Measurements from ENCODE around the gene CD44.

The CD44 gene

DNA sequence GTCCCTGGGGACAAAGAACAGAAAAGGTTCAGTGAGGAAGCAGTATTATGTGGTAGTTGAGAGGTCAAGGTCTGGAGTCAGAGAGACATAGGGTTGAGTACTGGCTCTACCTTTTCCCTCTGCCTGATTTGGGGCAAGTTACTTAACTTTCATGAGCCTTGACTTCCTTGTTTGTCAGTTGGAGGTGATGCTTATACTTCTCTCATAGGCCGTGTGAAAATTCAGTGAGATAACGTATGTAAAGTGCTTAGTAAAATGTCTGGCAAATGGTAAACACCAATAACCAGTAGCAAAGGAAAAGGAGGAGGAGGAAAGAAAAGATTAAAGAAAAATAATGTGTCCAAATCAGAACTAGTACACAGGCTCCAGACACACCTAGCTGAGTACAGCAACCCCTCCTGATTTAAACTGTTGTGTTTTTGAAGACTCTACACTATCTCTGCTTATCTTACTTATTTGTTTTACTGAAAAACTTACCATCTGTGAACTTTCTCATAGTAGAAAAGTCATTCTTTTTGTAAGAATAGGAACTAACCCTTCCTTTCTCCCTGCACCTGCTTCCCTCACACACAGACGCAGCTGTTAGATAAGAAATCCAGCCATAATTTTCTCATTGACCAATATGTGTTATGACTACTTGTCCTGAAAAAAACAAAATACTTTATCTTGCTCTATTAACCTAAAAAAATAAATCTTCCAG lies 126.9 kb downstream of the CD44 start:
- H3K27me3 ChIP-seq (ENCODE audit: insufficient read depth, poor library complexity, severe bottlenecking) = no peaks in the 10 kb centered on the region
- no peaks in the 10 kb centered on the region for H3K9me3 ChIP-seq (ENCODE audit: severe bottlenecking)
- no peak overlapping the region for H3K27ac ChIP-seq (ENCODE audit: poor library complexity, severe bottlenecking)
- H3K4me1 ChIP-seq (ENCODE audit: insufficient read depth, poor library complexity, severe bottlenecking) = peaks cover 2% of the 10 kb centered on the region
- no peak overlapping the region for H3K4me3 ChIP-seq (ENCODE audit: severe bottlenecking)
- DNase-seq (ENCODE audit: low spot score) (no peak), ATAC-seq (ENCODE audit: low read depth) (no peak)
- TF ChIP-seq, protein P1, sequence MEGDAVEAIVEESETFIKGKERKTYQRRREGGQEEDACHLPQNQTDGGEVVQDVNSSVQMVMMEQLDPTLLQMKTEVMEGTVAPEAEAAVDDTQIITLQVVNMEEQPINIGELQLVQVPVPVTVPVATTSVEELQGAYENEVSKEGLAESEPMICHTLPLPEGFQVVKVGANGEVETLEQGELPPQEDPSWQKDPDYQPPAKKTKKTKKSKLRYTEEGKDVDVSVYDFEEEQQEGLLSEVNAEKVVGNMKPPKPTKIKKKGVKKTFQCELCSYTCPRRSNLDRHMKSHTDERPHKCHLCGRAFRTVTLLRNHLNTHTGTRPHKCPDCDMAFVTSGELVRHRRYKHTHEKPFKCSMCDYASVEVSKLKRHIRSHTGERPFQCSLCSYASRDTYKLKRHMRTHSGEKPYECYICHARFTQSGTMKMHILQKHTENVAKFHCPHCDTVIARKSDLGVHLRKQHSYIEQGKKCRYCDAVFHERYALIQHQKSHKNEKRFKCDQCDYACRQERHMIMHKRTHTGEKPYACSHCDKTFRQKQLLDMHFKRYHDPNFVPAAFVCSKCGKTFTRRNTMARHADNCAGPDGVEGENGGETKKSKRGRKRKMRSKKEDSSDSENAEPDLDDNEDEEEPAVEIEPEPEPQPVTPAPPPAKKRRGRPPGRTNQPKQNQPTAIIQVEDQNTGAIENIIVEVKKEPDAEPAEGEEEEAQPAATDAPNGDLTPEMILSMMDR (IDR thresholded peaks at IDR 0.05; ENCODE audit: poor library complexity, severe bottlenecking) = no peak
- no peaks in the 10 kb centered on the region for H3K36me3 ChIP-seq (ENCODE audit: low read depth)

DNA sequence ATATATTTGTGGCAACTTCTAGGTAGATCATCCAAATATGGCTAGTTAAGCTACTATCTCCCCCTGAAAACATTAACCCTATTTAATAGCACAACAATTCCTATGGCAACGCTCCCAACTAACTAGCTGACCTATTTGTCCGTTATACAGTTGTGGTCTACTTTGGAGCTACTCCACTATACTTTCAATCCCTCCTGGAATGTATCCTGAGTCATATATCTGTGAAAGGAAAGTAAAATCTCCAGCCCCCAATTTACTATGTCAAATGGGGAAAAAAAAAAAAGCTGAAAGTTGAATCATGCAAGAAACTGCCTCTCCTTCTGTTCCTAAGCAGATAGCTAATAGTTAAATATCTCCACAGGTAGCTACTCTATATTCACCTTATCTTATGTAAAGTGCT lies 128.5 kb downstream of the CD44 start:
- H3K36me3 ChIP-seq (ENCODE audit: low read depth) = no peaks in the 10 kb centered on the region
- ATAC-seq (ENCODE audit: low read depth) (no peak), DNase-seq (ENCODE audit: low spot score) (no peak)
- no peak overlapping the region for H3K27ac ChIP-seq (ENCODE audit: poor library complexity, severe bottlenecking)
- TF ChIP-seq, protein P1 (IDR thresholded peaks at IDR 0.05; ENCODE audit: poor library complexity, severe bottlenecking) = no peak
- H3K27me3 ChIP-seq (ENCODE audit: insufficient read depth, poor library complexity, severe bottlenecking) = no peaks in the 10 kb centered on the region
- H3K4me3 ChIP-seq (ENCODE audit: severe bottlenecking) = no peak overlapping the region
- H3K9me3 ChIP-seq (ENCODE audit: severe bottlenecking) = no peaks in the 10 kb centered on the region
- H3K4me1 ChIP-seq (ENCODE audit: insufficient read depth, poor library complexity, severe bottlenecking) = no peaks in the 10 kb centered on the region

DNA sequence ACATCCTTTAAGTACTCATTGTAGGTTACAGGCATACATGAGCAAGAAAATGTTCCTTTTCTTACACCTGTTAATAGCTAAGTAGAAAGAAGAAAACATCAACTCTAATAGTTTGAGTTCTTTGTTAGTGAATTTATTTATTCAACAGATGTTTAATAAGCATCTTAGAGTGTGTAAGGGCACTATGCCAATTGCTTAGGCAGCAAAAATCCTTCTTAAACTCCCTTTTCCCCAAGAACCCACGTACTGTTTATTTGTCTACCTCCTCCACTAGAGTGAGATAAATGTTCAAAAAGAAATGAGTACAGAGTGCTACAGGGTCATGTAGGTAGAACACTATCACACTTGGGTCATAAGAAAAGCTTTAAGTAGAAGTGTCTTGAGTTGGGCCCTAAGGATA lies 131.4 kb downstream of the CD44 start:
- no peak overlapping the region for H3K4me3 ChIP-seq (ENCODE audit: severe bottlenecking)

DNA sequence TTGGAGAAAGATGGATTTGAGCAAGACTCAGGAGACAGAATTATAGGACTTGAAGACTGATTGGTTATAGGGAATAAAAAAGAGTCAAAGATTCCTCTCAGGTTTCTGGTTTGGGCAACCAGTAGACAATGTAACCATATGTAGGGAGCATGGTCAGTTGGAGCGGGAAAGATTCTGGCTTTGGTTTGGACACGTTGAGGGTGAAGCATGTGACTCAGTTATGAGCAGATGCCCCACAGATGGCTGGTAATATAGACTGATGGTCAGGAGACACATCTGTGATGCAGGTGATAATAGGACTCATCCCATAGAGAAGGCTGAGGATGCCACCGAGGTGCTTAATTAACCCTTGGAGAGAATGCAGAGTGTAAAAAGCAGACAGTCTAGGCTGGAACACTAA lies 132.1 kb downstream of the CD44 start:
- ATAC-seq (ENCODE audit: low read depth) (no peak), DNase-seq (ENCODE audit: low spot score) (no peak)
- Histone ChIP-seq H3K27ac (ENCODE audit: poor library complexity, severe bottlenecking) (no peak overlapping the region), H3K4me3 (ENCODE audit: severe bottlenecking) (no peak overlapping the region), H3K4me1 (ENCODE audit: insufficient read depth, poor library complexity, severe bottlenecking) (peaks cover 8% of the 10 kb centered on the region), H3K9me3 (ENCODE audit: severe bottlenecking) (no peaks in the 10 kb centered on the region), H3K27me3 (ENCODE audit: insufficient read depth, poor library complexity, severe bottlenecking) (no peaks in the 10 kb centered on the region), H3K36me3 (ENCODE audit: low read depth) (no peaks in the 10 kb centered on the region)
- TF ChIP-seq, protein P1 (IDR thresholded peaks at IDR 0.05; ENCODE audit: poor library complexity, severe bottlenecking) = no peak

More for the DNA sequence above, 131.4 kb downstream of the CD44 start:
- H3K4me1 ChIP-seq (ENCODE audit: insufficient read depth, poor library complexity, severe bottlenecking) = peaks cover 1% of the 10 kb centered on the region
- no peaks in the 10 kb centered on the region for H3K9me3 ChIP-seq (ENCODE audit: severe bottlenecking)
- H3K36me3 ChIP-seq (ENCODE audit: low read depth) = no peaks in the 10 kb centered on the region
- DNase-seq (ENCODE audit: low spot score) (no peak), ATAC-seq (ENCODE audit: low read depth) (no peak)
- TF ChIP-seq, protein P1 (IDR thresholded peaks at IDR 0.05; ENCODE audit: poor library complexity, severe bottlenecking) = no peak
- H3K27me3 ChIP-seq (ENCODE audit: insufficient read depth, poor library complexity, severe bottlenecking) = no peaks in the 10 kb centered on the region
- no peak overlapping the region for H3K27ac ChIP-seq (ENCODE audit: poor library complexity, severe bottlenecking)

DNA sequence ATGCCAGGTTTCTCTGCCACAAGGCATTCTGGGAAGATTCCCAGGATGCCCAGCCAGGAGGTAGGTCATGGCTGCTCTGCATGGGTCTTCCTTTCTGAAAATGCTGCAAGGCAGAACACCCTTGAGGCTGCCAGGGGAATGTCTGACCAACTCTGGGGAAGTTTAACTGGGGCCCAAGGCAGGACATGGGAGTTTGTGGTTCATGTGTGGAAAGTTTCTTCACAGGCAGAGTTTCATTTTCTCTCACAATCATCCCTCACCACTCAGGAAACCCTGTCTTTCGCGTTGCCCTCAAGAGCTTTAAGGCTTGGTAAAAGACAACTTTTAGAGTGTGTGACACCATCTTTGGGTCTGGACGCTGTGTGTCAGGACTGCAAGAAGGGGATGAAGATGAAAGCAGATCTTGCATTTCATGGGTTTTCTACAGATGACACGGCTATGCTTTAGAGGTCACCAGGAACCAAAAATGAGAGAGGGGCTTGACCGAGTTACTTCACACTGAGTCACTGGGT lies 133.5 kb downstream of the CD44 start:
- TF ChIP-seq, protein P1 (IDR thresholded peaks at IDR 0.05; ENCODE audit: poor library complexity, severe bottlenecking) = no peak
- no peak overlapping the region for H3K4me3 ChIP-seq (ENCODE audit: severe bottlenecking)
- no peaks in the 10 kb centered on the region for H3K9me3 ChIP-seq (ENCODE audit: severe bottlenecking)
- DNase-seq (ENCODE audit: low spot score) (no peak), ATAC-seq (ENCODE audit: low read depth) (no peak)
- H3K4me1 ChIP-seq (ENCODE audit: insufficient read depth, poor library complexity, severe bottlenecking) = peaks cover 18% of the 10 kb centered on the region
- H3K27ac ChIP-seq (ENCODE audit: poor library complexity, severe bottlenecking) = no peak overlapping the region
- H3K27me3 ChIP-seq (ENCODE audit: insufficient read depth, poor library complexity, severe bottlenecking) = no peaks in the 10 kb centered on the region
- H3K36me3 ChIP-seq (ENCODE audit: low read depth) = no peaks in the 10 kb centered on the region

Data from RWPE2 (cell line).